Raji (cell line): Measurements from ENCODE around the gene KLHL6.

Source experiments
- POLR2A ChIP-seq: IDR thresholded peaks from 2 replicates; pipeline ENCODE4 v1.6.1; 2011; ENCODE audit warnings: low read depth, low read length, control low read depth; ENCODE audit not compliant: insufficient read depth

Gene KLHL6

DNA sequence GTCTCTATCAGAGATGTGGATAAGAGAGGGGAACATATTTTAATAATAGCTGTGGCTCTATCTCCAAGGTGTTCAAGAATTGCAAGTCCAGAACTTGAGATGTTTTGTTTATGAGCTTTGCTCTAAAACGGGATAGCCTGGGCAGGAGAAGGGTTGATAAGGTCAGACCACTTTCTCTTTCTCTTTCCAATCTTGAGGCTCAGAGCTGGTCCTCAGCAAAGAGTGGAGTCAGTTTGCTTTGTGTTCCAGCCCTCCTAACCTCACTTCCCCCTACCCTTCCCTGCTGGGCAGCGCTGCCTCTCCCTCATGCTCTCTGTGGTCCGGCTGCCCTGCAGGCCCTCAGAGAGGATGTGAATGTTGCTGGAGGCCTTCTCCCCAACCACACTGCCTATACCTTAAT lies 13.8 kb downstream of the KLHL6 start:
- TF ChIP-seq POLR2A, result no peak

DNA sequence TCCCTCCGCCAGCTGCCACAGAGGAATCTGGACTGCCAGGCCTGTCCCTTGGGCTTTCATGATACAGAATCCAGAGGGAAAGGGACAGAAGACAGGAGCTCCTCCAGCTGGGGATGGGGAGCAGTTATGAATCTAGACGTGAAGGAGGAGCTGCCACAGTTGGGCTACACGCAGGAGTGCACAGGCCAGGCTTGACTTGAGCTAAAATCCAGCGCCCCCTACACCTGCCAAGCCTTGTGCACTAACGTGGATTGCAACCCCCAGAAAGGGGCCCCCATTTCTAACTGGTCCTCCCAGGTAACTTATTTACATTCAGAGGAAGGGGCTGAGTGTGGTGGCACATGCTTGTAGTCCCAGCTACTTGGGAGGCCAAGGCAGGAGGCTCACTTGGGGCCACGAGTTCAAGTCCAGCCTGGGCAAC lies 14.3 kb downstream of the KLHL6 start:
- no peak for TF ChIP-seq POLR2A

DNA sequence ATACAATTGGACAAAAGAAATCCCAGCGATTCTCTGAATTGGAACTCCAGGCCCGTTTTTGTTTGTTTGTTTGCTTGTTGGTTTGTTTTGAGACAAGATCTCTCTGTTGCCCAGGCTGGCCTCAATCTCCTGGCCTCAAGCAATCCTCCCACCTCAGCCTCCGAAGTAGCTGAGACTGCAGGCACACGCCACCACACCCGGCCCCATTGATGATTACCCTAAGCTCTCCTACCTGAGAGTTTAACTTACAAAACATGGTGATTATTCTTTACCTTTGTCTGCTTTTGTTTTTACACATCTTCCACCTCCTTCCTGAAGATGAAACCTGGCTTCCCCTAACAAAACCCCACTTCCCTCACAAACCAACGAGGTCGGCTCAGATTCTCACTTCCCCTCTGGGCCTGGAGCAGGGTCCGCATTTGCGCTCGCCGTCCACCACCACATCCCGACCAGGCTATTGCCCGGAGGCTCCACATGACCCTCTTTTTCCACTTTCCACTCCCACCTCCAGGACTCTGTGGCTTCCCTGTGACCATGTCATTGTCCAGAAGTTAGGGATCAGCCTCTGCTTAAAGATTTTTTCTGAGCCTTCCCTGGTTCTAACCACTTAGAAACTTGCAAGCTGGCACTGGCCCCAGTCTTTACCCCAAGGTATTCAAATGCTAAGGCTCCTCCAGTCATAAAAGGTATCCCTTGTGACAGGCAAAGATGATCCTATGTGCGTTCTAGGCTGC lies 14.8 kb downstream of the KLHL6 start:
- no peak for TF ChIP-seq POLR2A

DNA sequence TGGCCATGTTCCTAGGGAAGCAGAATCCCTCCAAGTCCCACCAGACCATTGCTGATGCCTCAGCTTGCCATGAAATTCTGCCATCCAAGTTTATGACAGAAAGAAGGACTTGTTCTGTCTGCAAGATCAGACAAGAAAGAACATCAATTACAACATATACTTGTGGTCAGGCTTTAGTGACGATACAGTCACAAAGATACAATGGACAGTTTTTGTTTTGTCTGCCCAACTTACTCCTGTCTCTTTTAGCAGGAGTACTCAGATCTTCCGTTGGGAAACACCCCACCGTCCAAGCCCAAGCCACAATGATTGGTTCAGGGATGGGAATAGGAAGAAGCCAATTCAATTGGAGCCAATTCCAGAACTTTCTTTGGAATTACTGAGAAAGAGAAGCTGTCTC lies 15.7 kb downstream of the KLHL6 start:
- no peak for TF ChIP-seq POLR2A

DNA sequence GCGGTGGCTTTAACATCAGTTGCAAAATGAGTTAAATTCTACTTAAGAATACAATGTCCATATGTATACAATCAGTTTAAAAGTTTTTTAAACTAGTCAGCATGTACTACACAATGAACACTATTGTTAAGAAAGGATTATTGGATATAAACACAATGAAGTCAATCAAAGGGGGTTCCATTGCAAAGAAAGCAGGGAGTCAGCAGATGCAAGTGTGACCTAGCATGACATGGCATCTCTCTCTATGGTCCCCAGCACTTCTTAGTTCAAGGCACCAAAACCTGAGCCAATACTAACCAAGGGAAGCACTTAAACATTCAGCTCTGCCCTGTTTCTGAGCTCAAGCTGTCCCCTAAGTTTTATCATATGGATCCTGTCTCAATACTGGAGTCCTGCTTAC lies 17.0 kb downstream of the KLHL6 start:
- TF ChIP-seq POLR2A, result no peak

DNA sequence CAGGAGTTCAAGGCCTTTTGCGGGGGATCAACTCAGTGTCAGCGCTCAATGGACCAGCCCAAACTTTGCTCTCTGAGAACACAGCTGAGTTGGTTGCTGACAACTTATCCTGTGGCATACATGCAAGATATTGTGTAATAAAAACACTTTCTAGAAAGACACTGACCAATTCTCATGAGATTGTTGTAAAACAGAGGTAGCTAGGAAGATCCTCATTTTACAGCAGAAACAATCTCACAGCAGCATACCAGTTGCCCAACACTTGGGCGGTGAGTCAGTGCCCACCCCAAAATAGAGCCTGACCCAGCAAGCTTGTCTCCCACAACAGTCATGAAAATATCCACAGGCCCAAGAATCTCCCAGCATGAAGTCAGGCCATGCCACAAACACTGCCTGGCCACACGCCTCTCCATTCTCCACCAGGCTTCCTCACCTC lies 18.2 kb downstream of the KLHL6 start:
- no peak for TF ChIP-seq POLR2A

DNA sequence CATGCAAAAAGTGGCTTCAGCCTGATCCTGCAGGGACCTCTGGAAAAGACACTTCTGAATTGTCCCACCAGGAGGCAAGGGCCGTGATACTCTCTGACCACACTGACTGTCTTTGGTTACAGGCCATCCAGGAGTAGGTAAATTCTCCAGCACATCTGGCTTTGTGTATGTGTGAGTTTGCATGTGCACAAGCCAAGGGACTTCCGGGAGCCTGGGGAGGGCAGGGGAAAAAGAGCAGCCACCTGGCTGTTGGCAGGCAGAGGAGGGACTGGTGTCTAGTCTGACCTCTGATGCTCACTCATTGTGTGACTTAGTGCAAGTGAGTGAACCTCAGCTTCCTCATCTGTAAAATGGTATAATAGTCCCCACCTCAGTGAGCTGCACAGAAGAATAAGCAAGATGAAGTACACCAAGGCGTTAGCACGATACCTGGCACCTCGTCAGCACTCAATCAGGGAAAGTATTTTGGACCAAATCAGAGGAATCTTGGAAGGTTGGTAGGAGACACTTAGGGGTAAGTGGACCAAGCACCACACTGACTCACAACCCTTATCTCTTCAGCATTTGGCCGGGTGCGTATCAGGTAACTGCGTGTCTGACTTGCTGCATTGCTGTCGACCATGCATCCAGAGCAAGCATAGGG lies 19.1 kb downstream of the KLHL6 start:
- peak; percentile 61 for TF ChIP-seq POLR2A

DNA sequence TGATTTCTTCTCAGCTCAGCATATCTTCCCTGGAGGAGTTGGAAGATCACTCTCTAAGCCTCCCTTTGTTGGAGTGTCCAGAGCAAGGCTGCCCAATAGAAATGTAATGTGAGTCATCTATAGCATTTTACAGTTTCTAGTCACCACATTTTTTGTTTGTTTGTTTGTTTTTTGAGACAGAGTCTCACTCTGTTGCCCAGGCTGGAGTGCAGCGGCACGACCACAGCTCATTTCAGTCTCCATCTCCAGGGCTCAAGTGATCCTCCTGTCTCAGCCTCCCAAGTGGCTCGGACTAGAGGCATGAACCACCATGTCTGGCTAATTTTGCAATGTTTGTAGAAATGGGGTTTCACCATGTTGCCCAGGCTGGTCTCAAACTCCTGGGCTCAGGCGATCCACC lies 21.3 kb downstream of the KLHL6 start:
- TF ChIP-seq POLR2A, result no peak

DNA sequence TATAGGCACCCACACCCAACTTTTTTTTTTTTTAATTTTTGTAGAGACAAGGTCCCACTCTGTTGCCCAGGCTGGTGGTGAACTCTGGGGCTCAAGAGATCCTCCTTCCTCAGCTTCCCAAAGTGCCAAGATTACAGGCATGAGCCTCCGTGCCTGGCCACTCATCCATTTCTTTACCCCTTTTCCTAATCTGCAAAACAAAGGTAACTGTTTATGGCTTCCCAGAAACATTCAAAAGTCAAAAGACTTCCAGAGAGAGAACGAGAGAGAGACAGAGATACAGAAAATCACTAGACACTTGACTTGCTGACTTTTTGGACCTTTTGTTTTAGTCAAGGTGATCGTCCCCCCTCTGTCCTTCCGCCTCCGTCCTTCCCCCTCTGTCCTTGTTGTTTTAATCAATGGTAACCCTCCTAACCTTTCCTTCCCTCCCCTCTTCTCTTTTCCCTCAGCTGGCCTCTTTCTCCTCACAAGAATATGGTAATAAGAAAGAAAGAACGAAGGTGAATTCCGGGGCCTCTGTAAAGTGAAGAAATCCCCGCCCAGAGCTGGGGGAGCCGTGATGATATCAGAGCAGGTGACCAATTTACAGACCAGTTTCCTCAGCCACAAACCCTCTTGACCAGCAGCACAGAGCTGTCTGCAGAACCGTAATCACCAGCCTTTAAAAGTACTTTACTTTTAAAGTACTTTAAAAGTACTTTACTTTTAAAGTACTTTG lies 21.9 kb downstream of the KLHL6 start:
- no peak for TF ChIP-seq POLR2A

DNA sequence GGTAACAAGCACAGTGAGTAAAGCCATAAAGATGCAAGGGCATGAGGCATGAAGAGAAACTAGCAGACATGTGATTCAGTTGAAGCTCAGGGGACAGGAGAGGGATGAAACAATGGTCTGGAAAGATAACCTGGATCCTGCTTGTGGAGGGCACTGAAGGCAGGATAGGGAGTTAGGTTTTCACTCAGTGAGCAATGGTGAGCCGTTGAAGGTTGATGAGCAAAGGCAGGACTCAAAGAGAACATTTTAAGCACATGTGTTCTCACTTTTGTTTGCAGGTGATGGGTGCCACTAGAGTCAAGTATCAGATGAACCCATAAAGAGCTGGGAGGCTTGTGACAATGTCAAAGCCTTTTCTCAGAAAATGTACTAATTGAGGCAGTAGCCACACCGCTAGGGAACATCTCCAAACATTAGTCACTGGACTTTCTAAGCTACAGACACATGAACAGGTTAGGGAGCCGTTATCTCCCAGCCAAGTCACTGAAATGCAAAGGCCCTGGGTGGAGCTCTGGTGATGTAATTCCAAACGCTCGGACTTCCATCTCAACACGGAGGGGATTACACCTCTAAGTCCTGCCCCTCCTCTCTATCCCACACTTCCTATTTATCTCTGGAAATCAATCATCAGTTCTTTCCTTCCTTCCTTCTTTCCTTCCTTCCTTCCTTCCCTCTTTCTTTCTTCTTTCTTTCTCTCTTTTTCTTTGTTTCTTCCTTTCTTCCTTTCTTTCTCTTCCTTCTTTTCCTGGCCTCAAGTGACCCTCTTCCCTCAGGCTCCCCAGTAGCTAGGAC lies 22.7 kb downstream of the KLHL6 start:
- no peak for TF ChIP-seq POLR2A

DNA sequence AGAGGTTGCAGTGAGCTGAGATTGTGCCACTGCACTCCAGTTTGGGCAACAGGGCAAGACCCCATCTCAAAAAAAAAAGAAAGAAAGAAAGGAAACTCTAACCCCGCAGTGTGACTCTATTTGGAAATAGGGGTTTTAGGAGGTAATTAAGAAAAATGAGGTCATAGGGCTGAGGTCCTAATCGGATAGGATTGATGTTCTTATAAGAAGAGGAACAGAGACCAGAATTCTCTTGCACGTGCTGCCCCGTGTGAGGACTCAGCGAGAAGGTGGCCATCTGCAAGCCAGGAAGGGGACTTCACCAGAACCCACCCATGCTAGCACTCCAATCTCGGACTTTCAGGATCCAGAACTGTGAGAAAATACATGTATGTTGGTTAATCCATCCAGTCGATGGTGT lies 25.8 kb downstream of the KLHL6 start:
- TF ChIP-seq POLR2A, result no peak

DNA sequence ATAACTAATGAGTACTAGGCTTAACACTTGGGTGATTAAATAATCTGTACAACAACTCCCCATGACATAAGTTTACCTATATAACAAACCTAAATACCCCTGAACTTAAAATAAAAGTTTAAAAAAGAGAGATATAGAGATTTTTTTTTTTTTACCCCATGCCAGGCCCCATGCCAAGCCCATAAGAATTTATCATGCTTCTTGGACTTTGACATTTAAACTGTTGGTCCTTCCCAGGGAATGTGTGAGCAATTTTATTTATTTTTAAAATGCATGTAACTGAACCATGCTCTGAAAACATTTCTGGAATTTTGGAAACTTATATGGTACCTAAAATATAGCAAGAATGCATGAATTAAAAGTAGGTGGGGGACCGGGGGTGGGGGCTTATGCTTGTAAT lies 26.3 kb downstream of the KLHL6 start:
- no peak for TF ChIP-seq POLR2A

DNA sequence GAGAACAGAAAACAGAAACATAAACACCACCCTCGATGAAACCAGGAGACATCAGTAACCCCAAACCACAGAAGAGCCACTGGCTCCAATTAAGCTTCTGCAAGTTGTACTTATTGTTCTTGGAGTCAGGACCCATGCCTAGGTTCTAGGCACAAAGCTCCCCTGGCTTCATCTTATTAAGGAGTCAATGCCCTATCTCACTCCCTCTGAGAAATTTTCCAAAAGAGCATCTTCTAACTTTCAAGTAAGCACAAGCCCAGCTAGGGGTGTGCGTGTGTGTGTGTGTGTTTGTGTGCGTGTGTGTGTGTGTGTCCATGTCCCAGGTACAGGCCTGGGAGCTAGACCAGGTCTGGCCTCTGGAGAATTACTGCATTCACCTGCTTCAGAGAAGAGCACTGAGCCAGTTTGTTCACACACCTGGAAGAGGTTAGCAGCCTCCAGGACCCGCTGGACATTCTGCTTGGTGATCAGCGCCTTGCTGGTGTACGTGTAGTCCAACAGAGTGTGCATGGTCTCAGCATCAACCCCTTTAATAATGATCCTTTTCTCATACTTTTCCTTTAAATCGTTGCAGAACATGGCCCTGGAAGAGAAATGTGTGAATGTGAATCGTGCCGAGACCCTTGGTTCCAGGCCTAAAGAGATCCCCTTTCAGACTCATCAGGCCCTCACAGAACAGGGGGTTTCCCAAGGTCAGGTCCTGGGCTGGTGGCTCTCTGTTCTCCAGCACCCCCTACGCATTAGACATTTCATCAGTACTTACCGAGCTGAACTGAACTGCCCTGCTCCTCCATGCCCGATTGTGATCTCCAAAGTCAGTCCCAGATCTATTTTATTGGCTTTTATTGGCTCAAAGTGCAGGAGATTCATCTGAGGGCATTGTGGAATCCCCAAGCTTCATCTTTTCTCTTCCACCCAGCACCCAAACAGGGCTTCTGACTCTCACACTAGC lies 27.8 kb downstream of the KLHL6 start:
- TF ChIP-seq POLR2A, result no peak

DNA sequence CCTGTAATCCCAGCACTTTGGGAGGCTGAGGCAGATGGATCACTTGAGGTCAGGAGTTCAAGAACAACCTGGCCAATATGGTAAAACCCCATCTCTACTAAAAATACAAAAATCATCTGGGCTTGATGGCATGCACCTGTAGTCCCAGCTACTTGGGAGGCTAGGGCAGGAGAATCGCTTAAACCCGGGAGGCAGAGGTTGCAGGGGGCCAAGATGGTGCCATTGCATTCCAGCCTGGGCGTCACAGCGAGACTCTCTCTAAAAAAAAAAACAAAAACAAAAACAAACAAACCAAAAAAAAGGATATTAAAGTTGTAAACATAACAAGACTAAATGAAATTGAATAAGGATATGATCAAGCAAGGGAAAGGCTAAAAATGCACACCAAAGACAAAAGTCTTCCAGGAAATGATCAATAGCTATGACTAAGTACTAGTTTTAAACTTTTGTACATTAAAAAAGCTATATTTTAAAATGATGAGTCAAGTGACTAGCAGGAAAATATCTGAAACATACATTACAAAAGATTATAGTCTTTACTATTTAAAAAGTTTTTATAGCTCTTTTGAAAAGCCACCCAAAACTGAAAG lies 28.6 kb downstream of the KLHL6 start:
- no peak for TF ChIP-seq POLR2A
